ENCODE measurements around the gene GPR84.

DNA sequence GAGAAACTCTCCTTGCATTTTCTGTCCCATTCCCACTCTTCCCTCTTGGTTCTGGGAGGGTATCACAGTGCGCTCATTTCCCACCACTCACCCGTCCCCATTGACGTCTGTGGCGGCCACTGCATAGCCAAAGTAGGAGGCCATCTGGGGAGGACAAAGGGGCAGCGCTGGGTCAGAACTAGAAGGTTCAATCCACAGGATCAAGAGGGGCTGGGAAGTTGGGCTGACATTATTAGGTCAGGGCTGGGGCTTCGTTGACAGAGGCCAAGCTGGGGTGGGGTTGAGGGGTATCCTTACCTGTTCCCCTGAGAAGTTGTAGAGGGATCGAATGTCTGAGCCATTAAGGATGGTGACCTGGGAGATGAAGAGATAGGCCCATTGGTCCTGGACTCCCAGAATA is 41.3 kb upstream of the GPR84 start:
- TF ChIP-seq CTBP1 (IDR thresholded peaks at IDR 0.05; ENCODE audit: borderline replicate concordance) (no peak), FOXA1 (IDR thresholded peaks at IDR 0.05) (no peak), TARDBP (IDR thresholded peaks at IDR 0.05) (no peak), ZNF384 (IDR thresholded peaks at IDR 0.05) (no peak), FOXM1 (IDR thresholded peaks at IDR 0.05; ENCODE audit: borderline replicate concordance) (no peak), SUZ12 (IDR thresholded peaks at IDR 0.05) (no peak), HDGF (IDR thresholded peaks at IDR 0.05; ENCODE audit: borderline replicate concordance) (no peak), ELF4 (IDR thresholded peaks at IDR 0.05) (no peak), ARNT (IDR thresholded peaks at IDR 0.05) (no peak), NFRKB (IDR thresholded peaks at IDR 0.05) (no peak)
